ENCODE data around the gene RFK.

DNA sequence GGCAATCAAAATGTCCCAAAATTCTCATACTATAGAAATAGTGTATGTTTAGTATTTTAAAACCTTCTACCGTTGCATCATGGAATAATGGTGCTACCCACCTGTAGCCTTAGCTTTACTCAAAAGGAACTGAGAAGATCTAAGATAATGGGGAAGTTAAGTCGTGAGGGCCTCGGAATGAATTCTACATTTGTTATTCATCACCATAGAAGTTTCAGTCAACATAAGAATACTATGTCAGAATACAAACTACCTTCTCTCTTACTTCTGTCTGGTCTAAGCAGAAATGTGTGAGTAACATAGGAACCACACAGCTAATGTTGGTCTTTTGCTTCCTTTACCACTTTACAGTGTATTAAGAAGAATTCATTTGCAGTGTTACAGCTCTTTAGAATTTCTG is 43.2 kb downstream of the RFK start:
- TF ChIP-seq, protein P1, sequence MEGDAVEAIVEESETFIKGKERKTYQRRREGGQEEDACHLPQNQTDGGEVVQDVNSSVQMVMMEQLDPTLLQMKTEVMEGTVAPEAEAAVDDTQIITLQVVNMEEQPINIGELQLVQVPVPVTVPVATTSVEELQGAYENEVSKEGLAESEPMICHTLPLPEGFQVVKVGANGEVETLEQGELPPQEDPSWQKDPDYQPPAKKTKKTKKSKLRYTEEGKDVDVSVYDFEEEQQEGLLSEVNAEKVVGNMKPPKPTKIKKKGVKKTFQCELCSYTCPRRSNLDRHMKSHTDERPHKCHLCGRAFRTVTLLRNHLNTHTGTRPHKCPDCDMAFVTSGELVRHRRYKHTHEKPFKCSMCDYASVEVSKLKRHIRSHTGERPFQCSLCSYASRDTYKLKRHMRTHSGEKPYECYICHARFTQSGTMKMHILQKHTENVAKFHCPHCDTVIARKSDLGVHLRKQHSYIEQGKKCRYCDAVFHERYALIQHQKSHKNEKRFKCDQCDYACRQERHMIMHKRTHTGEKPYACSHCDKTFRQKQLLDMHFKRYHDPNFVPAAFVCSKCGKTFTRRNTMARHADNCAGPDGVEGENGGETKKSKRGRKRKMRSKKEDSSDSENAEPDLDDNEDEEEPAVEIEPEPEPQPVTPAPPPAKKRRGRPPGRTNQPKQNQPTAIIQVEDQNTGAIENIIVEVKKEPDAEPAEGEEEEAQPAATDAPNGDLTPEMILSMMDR (conservative IDR thresholded peaks at IDR 0.05): no peak
- TF ChIP-seq ZFX (IDR thresholded peaks at IDR 0.05): no peak

Data from C4-2B (cell line).